Brain microvascular endothelial cell (primary cell): ENCODE measurements around the gene ELF5.
A peak's percentile ranks its signal among the peaks of the same experiment; 100 is the strongest.

ENCODE experiments used
- DNase-seq: peaks from one replicate; pipeline ENCODE4 v3.0.0-alpha.2; 2020
- H3K27ac ChIP-seq: fragments of 250-450 bp; sonication (Bioruptor Pico); 2 replicates; pipeline ENCODE4 v1.5.1; 2020; ENCODE audit warnings: mild to moderate bottlenecking, moderate library complexity
- H3K27me3 ChIP-seq: fragments of 250-450 bp; sonication (Bioruptor Pico); replicated peaks from 2 replicates; pipeline ENCODE4 v1.5.1; 2020; ENCODE audit warnings: mild to moderate bottlenecking
- H3K36me3 ChIP-seq: fragments of 250-450 bp; sonication (Bioruptor Pico); replicated peaks from 2 replicates; pipeline ENCODE4 v1.5.1; 2020; ENCODE audit warnings: mild to moderate bottlenecking
- H3K4me3 ChIP-seq: 2 replicates; pipeline ENCODE4 v1.5.1; 2011; ENCODE audit warnings: low read depth, mild to moderate bottlenecking, control low read depth, low read length, moderate library complexity
- CTCF ChIP-seq: IDR thresholded peaks from 2 replicates; pipeline ENCODE4 v1.5.1; 2011; ENCODE audit warnings: low read depth, mild to moderate bottlenecking, moderate library complexity, low read length, control low read depth, inconsistent platforms; ENCODE audit errors: missing control alignments
- in situ Hi-C: cut with HindIII; loops from 2 replicates; pipeline ENCODE4 v1.10.0; 2017; ENCODE audit warnings: low sequenced_read_pairs, low pct_ligation_motif_present

The ELF5 gene

DNA sequence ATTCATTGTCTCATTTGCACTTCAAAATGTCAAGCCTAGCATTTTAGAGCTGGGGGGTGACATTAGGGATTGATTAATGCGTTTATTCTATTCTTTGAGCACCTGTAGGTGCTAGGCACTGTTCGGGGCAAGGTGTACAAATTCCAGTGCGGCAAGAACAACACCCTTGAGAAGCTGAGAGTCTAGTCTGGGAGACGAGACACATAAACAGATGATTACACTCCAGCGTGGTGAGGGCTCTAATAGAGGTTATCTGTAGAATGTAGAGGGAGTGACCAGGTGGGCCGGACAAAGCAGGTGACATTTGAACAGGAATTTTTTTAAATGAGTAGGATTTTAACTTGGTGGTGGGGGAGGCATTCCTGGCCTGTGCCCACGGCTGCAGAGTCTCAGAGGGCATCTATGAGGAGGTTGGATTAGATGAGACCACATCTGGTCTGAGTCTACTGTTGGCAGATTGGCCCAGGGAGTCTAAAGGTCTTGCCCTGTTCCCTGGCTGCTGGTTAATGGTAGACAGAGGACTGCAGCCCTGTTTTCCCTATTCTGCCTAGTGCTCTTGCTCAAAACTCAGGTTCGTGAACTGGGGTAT is 73.9 kb downstream of the ELF5 start:
- Histone ChIP-seq H3K27me3 (no peaks in the 10 kb centered on the region), H3K27ac (no peak overlapping the region), H3K4me3 (peak overlapping the region; percentile 91), H3K36me3 (no peaks in the 10 kb centered on the region)
- TF ChIP-seq CTCF: no peak
- in situ Hi-C loops: no loop called here
- DNase-seq: no peak

GRCh38 chr11:34438529-34439507 is 74.8 kb downstream of the ELF5 start, which contains the start of gene CAT:
TSS of gene CAT (plus strand) at chr11:34438934. CDS start at chr11:34439014, 80 bp downstream.
- Histone ChIP-seq H3K4me3 (peak within 1 kb of the TSS; percentile 91), H3K27me3 (no peaks in the 10 kb centered on the region), H3K36me3 (no peaks in the 10 kb centered on the region), H3K27ac (peak within 1 kb of the TSS; percentile 86)
- peak; percentile 98 for DNase-seq
- TF ChIP-seq CTCF: no peak
- in situ Hi-C loops: no loop called here

- TF ChIP-seq CTCF: no peak
- Histone ChIP-seq H3K36me3 (no peaks in the 10 kb centered on the region), H3K27ac (no peak overlapping the region), H3K27me3 (no peaks in the 10 kb centered on the region), H3K4me3 (peak overlapping the region; percentile 91)
- in situ Hi-C loops: no loop called here
- no peak for DNase-seq
Measured at GRCh38 chr11:34437224-34438125, 76.1 kb downstream of the ELF5 start.

- DNase-seq: no peak
- no peaks in the 10 kb centered on the region for H3K36me3 ChIP-seq
- H3K27me3 ChIP-seq: no peaks in the 10 kb centered on the region
- TF ChIP-seq CTCF: no peak
- in situ Hi-C loops: no loop called here
- no peak overlapping the region for H3K27ac ChIP-seq
- no peak overlapping the region for H3K4me3 ChIP-seq
Measured at GRCh38 chr11:34433899-34434298, 79.7 kb downstream of the ELF5 start.

DNA sequence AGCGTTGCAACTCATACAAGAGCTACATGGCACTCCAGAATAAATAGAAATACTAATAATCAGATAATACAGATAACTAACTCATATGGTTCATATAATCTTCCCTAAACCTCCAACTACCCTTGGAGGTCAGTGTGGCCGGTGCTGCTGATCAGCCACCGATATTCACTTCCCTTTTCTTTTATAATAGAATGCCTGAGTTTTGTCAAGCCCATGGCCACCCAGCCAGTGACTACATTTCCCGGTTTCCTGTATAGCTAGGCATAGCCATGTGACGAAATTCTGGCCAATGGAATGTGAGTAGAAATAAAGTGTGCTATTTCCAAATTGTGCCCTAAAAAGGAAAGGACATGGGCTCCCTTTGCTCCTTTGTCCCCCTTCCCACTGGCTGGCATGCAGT is 80.8 kb downstream of the ELF5 start:
- no peak for DNase-seq
- no peak overlapping the region for H3K27ac ChIP-seq
- H3K36me3 ChIP-seq: no peaks in the 10 kb centered on the region
- H3K4me3 ChIP-seq: no peak overlapping the region
- in situ Hi-C loops: no loop called here
- TF ChIP-seq CTCF: no peak
- H3K27me3 ChIP-seq: no peaks in the 10 kb centered on the region
